COR-L47 (cell line): ENCODE data around the gene LYPD6B.
A peak's percentile ranks its signal among the peaks of the same experiment; 100 is the strongest.

Experiments
- DNase-seq: peaks from one replicate; lab custom pipeline; 2025; lab: John Stamatoyannopoulos, UW

Gene LYPD6B, protein sequence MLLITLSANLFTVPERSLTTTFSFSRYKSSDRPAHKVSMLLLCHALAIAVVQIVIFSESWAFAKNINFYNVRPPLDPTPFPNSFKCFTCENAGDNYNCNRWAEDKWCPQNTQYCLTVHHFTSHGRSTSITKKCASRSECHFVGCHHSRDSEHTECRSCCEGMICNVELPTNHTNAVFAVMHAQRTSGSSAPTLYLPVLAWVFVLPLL

DNA sequence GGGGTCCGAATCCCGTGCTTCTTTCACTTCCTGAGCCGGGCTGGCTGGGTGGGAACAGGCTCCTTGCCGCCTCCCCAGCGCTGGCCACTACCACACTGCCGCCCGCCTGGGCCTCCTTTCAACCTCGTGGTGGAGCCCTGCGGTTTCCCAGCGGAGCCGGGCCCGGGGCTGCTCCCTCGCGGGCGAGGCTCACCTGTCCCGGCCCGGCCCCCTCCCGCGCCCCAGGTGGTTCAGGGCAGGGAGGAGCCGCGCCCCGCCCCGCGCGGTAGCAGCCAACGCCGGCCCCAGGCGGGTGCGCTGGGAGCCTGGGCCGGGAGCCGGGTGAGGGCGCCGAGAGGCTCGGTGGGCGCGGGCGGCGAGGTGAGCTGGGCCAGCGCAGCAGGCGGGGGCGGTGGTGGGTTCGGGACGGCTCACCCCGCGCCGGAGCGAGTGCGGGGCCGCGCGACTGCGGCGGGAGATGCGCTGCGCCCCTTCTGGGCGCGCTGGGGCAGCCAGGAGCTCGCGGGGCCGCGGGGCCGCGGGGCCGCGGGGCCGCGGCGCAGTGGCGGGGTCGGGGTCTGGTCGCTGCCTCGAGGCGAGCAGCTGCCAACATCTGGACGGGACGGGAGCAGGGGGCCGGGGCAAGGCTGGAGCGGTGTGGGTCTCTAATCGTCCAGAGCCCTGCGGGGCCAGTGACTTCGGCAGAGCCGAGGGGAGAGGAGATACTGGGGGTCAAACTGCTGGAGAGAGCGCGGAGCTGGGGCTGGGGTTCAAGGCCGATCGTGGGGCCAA is at the start of gene LYPD6B:
TSS of gene LYPD6B (plus strand) at position 258 of the 771 bp plus-strand sequence. CDS start 92,250 bp downstream, outside the sequence.
- DNase-seq: peak; percentile 68

DNA sequence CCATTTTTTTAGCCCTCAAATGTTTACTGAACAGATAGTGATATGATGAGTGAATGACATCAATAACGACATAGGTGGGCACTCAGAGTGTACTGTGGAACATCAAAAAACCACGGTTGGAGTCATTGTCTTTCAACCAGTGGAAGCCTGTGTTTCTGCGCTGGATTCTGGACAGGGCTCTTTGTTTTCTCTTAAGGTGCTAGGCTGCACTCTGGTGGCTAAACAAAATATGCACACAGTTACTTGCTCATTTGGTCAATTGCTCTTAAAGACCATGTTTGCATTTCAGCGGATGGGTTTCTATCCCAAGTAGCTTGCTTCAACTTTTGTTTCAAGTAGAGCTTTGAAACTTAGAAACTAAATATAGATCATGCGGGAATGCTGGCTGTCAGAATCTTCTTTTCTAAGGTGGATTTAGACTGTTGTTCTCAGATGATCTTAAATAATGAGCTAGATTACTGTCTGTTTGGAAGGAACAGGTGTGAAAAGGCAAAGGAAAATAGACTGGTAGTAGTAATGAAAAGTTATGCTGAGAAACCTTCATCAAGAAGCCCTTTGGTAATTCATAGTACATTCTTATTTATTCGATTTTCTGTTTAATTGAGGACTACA is 48.5 kb upstream of the LYPD6B start:
- DNase-seq: peak; percentile 69

DNA sequence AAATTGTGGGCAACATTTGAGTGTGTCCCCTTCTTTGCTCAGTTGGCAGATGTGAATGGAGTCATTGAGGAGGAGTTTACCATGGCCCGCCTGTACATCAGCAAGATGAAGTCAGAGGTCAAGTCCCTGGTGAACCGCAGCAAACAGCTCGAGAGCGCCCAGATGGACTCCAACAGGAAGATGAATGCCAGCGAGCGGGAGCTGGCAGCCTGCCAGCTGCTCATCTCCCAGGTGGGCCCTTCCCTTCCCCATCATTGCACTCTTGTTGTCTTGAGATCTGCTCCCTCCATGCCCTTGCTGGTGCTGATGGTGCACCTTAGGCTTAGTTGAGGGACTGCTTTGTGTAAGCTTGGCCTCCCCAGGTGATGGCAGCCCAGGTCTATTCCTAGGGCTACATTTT is 47.5 kb upstream of the LYPD6B start:
- DNase-seq: no peak

DNA sequence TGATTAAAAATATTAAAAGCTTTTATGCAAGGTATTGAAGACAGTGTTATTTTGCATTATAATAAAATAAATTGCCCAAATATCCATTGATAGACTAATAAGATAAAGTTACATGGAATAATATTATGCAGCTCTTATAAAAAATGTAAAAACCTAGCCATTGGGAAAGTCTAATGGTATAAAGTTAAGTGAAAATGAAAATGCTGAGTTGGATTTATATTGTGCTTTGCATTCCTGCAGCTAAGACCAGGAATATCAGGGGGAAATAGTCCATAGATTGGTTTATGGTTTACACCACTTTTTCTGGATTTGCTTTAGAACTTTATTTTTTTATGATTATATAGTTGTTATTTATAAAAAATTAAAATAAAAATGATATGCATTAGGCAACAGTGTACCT is 46.1 kb upstream of the LYPD6B start:
- DNase-seq: no peak

DNA sequence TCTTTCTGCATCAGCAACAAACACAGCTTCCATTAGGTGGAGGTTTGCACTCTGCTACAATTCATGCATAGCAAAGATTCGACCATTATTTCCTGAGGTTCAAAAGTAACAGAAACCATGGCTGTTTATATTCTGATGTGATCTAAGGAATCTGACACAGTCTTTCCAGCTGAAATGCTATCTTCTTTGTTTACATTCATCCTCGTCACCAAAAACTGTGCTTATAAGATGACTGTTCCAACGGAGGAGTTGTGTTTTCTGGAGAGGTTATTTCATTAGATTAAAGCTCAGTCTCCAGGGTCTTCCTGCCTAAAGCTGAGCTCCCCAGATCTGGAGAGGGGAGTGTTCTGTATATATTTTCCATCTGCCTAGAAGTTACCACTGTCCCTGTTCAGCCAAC is 45.1 kb upstream of the LYPD6B start:
- DNase-seq: no peak

DNA sequence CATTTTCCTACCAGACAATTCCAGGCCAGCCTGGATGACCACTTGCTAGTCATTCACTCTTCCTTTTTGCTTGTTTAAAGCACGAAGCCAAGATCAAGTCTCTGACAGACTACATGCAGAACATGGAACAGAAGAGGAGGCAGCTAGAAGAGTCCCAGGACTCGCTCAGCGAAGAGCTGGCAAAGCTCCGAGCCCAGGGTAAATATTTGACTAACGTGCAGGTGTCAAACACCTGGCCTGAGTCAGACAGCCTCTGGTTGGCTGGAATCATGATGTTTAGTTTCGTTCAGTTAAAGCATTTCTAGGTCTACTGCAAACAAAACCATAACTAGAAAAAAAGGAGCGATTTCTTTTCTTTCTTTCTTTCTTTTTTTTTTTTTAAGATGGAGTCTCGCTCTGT is 44.2 kb upstream of the LYPD6B start:
- no peak for DNase-seq

DNA sequence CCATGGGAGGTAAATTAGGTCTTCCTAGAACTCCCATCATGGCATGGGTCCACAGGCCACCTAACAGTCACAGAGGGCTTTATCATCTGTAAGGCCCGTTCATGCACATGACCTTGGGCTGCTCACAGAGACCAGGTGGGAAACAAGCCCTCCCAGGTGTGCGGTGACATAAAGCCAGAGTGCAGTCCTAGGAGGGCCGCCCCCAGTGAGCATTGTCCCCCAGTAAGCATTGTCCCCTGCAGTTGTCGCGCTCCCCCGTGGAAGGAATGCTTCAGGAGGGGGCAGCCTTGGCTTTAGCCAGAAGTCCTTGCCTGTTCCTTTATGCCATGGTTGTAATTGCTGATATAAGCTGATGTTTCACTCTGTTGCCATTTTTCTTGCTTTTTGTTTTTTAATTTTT is 41.7 kb upstream of the LYPD6B start:
- no peak for DNase-seq

DNA sequence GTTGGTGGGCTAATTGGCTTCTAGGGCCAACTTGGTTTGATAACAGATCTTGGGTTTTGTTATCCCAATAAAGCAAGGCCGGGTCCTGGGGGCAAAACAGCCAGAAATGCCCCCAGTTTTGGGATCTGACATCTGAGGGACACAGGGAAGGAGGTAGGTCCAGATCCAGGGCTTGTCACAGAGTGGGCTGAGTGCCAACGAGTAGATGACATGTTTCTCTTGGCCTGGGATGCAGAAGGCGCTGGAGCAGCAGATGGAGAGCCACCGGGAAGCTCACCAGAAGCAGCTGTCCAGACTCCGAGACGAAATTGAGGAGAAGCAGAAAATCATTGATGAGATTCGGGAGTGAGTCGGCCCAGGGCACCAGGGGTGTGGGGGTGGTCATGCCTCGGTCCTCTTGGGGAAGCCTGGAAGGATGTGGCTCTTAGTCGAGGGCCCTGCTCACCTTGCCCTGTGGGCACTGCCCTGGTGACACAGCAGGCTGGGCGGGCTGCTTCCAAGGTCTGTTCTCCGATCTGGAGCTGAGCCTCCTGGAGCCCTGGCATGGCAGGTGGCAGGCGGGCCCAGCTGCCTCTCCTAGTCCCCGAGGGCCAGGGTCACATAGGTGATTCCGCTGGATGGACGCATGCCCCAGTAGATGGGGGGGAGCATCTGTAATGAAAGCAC is 40.2 kb upstream of the LYPD6B start:
- no peak for DNase-seq

DNA sequence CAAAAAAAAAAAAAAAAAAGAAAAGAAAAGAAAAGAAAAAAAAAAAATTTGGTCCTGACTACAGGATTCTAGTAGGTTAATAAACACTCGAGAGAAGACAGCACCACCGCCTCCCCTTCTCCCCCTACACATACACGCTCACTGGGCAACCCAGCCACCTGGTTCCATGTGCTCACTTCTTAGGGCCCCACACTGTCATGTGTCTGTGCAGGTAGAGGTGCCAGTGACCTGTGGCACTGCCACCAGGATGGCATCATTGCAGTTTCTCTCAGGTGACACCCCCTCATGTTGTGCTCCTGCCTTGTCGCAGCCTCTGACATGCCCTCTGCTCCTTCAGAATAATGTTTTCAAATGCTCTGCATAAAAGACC is 39.7 kb upstream of the LYPD6B start:
- DNase-seq: no peak

DNA sequence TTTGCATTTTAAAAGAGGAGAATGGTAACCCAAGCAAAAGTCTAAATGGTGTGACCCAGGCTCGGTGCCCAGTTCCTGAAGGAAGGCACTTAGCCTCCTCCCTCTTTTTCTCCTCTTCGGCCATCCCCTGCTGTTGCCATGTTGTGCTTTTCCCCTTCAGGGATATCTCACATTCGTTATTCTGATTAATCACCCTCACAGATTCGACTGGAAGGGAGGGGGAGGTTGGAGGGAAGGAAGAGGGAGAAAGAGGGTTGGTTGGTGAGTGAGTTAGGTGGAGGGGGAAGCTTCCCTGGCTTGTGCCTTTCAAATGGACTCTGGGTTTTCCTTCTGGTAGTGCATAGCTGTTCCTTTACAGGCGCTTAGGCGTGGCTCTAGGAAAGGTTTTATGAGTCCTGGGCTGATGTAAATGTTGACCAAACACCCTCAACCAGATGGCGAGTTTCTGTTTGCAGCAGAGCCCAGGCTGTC is 39.0 kb upstream of the LYPD6B start:
- DNase-seq: no peak

DNA sequence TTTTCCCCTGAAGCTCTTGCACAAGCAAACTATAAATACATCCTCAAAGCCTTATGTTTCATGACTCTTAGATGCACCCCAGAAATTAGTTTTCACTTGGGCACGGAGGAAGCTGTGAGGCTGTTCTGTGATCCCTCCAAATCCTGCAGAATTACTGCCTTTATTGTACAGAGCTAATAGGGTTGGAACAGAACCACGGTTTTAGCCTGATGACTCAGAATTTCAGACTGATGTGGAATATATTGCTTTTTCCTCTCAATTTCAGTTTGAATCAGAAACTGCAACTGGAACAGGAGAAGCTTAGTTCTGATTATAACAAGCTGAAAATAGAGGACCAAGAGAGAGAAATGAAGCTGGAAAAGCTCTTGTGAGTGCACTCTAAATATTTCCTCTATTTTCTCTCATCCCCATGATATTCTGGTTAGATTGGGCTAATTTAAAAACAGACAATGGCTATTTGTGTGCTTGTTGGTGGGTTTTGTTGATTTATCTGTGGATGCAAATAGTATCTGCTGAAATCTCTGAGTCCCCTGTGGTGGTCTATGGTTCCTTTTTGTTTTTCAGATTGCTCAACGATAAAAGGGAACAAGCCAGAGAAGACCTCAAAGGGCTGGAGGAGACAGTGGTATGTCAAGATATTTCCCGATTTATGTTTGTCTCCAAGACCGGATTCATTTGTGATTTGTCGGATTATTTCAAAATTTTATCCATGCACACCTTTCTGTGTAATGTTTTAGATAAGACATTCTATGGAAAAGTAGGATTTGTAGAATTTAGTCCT is 38.2 kb upstream of the LYPD6B start:
- DNase-seq: no peak

DNA sequence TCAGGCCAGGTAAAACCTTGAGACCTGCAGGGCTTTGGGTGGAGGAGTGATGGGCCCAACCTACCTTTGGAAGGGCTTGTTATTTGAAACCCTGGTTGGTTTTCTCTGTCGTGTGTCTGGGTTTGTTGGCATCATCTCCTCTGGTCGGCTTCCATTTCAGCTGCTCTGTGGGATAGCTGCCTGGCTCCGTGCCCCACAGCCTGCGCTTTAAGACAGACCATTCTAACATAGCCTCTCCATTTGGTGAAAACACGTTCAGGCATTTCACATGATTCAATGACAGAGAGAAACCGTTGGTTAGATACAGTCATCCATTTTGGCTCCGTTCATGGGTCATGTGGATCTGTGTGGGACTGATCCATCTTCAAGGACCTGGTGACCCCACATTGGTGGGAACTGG is 37.0 kb upstream of the LYPD6B start:
- no peak for DNase-seq

DNA sequence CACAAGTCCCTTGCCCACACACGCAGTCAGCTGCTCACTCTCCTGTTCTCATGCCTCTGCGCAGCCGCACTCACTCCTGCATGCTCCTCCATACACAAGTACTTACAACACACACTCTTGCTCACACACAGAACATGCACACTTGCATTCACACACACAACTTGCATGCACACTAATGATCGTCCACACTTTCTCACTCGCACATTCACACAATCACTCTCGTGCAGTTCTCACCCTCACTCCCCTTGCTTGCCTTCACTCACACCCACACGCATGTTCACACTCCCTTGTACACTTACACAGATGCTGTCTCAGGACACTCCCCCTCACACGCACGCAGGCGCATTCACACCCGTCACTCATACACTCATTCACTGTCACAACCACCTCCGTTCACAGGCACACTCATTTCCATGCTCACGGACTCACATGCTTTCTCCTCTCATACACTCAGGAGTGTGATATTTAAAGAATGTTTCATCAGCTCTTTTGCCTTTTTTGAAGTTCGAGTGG is 36.1 kb upstream of the LYPD6B start:
- no peak for DNase-seq

DNA sequence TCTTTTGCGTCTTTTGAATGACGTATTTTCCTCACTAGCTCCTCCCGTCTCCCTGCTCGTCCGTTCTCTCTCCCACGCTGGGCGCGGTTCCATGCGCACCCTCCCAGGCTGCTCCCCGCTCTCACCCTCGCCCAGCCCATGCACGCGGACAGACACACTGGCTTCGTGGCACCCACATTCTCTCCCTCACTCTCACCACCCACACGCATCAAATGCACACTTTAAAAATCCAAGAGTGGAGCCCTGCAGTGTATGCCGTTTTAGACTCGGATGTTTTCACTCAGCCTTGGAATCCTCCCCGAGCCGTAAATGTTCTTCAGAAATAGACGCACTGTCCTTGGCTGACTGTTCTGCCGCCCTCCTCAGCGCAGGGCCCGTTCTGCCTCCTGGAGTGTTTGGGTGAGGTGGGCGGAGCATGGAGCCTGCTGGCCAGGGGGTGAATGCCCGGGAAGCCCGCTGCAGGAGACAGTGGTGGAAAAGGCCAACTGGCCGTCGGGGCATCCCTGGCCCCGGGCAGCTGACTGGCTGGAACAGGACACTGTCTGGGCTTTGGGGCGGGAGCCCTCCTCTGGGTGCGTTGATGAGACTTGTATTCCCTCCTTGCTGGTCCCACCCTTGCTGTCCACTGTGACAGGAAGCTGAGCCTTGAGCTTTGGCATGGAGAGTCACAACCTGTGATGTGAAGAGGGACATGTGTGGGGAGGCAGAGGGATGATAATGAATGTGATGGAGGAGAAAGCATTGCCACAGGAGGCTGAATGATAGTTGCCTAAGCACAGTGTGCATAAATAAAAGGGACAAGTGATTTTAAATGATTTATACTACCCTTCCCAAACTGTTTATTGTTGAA is 35.4 kb upstream of the LYPD6B start:
- no peak for DNase-seq

DNA sequence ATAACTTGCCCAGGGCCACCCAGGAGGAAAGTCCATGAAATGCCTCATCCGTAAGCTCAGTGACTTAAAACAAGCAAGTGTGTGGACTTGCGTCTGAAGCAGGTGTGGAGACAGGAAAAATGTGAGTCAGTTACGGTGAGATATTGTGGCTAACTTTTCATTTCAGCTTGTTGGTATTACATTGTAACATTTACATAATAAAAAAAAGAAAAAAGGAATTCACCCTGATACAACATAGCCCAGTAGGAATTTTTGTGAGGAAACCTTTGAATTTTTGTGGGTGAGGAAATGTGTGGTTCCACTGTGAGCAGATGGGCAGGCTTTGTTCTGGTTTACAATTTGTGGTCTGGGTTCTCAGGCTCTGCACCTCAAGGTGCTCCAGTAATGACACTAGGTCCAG is 33.7 kb upstream of the LYPD6B start:
- DNase-seq: no peak

DNA sequence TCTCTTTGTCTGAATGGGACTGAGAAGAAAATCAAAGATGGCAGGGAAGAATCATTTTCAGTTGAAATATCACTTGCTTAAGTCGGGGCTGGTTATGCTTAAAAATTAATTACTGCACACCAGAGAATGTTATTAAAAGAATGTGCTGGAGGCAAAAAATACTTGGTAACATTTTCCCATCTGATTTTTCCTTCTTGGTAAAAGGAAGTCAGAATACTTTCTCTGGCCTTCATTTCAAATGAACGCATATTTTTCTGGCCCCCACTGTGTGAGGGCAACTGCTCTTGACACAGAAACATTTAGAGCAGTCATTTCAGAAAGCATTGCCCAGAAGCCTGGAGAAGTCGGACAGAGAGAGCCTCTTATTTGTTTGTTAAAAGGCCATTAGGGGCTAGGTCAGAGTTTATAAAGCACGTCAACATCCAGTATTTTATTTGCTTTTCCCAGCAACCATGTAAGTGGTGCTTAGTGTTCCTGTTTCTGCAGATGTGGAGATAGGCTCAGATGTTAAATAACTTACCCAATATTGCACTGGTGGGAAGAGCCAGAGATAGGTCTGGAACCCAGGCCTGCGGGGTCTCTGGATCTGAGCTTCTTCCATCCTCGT is 32.9 kb upstream of the LYPD6B start:
- DNase-seq: no peak

DNA sequence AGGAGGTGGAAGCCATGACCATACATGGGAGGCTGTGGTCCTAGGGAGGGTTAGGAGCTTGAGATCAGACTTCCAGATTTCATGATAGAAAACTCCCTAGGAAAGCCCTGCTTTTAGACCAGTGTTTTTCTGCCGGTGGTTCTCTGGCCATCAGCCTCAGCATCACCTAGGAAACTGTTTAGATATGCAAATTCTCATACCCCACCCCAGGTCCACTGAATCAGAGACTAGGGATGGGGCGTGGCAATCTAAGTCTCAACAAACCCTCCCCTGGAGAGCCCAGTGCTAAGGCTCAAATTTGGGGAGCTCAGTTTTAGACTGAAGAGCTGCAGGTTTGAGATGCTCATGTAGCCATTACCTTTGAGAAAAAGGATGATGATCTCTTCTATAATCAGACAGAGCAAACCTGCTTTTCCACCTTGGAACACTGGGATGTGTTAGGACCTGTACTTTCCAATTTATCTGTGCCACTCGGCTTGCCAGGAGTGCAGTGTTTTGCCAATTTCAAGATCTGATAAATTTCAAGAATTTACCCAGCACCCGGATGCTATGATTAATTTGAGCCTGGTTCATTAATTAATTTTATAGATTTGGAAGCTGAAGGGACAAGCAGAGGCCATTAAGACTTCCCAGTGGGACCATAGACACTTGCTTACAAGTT is 31.5 kb upstream of the LYPD6B start:
- DNase-seq: no peak

DNA sequence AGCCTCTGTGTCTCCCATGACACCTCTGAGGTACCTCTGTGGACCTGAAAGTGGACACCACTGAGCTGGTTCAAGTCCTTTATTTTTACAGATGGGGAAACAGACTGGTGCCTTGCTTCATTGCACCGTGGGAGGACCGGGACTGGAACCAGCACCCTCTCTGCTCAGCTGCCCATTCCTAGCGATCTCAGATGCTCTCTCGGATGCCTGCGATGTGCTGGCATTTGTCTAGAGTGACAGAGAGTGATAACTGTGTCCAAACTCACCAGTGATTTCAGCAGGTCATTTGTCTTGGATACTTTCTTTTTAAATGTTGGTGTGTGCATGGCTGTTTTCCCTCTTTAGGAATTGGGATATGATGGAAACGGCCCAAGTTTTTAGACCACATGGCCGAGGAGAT is 30.1 kb upstream of the LYPD6B start:
- no peak for DNase-seq

DNA sequence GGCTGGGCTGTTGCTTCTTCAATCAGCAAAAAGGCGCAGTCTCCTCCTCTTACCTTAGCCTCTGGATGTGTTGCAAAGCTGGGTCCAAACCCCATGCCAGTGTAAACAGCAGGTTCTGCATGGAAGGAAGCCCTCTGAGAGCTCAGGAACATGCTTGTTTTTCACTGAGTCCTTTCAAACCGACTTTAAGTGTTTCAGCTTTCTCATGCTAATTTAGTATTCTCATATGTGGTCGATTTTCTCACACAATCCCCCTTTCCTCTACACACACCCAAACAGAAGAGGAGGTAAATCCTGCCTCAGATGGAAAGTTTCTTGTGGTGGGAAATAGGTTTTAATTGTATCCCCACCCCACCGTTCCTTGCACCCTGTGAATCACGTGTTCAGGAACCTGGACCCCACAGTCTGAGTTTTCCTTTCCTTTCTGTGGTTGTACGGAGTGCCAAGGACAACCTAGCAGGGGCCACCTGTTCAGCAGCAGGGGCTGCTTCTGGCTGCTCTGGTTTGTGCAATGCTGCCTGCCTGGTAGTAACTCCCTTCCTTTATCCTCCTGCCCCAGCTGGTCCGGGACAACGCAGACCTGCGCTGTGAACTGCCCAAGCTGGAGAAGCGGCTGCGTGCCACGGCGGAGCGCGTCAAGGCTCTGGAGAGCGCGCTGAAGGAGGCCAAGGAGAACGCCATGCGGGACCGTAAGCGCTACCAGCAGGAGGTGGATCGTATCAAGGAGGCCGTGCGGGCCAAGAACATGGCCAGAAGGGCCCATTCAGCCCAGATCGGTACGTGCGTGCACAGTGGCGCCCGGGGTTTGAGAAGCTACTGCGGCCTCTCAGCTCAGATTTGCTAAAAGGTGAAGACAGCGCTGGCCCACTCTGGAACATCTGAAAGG is 28.7 kb upstream of the LYPD6B start:
- DNase-seq: no peak
